GM12878 (cell line): ENCODE measurements around the gene CAND1. TPM values are rescaled to one million over a fixed set of nuclear protein-coding genes. Genes with fewer than 3 reads are reported as not detected.

Experiments used
- ATAC-seq: fragments of 200-7000 bp; cut with Tn5 transposase; 3 replicates; pipeline ENCODE4 v1.9.1; 2020; ENCODE audit warnings: mild to moderate bottlenecking, moderate library complexity
- BruUV-seq: library from RNA; stranded (reverse); fragments of 400-500 nt; replicated peaks from 2 replicates; lab custom pipeline; 2021; lab: Mats Ljungman, UMichigan
- CTCF ChIA-PET: fragments of 300-600 bp; sonication (Branson Sonifier 250); formaldehyde crosslinking; extraction: SDS; loops from one replicate; lab custom pipeline; 2021; ENCODE audit warnings: inconsistent platforms; lab: Yijun Ruan, JAX
- POLR2A ChIA-PET: fragments of 350-600 bp; formaldehyde crosslinking; extraction: SDS; loops from one replicate; lab custom pipeline; 2021; ENCODE audit warnings: inconsistent platforms; lab: Charles Lee
- RAD21 ChIA-PET: fragments of 300-600 bp; sonication (Branson Sonifier 250); formaldehyde crosslinking; loops from one replicate; lab custom pipeline; 2023; ENCODE audit warnings: antibody characterized with exemption; ENCODE audit not compliant: unreplicated experiment; lab: Charles Lee
- SMC1A ChIA-PET: fragments of 300-600 bp; sonication (Branson Sonifier 250); formaldehyde crosslinking; loops from one replicate; lab custom pipeline; 2023; ENCODE audit not compliant: unreplicated experiment, uncharacterized antibody; lab: Charles Lee
- DNase-seq: peaks from one replicate; pipeline ENCODE4 v3.0.0-alpha.2; 2011; ENCODE audit warnings: low read depth, low spot score
- FAIRE-seq: peaks from 3 replicates; lab custom pipeline; 2011; peaks lifted over from hg19 to GRCh38; lab: Jason Lieb, UNC
- H2AFZ ChIP-seq: 2 replicates; pipeline ENCODE4 v1.6.0; 2011; ENCODE audit warnings: low read depth, low read length, control low read depth; ENCODE audit not compliant: control insufficient read depth
- H3K27ac ChIP-seq: 2 replicates; pipeline ENCODE4 v1.5.1; 2011; ENCODE audit warnings: control low read depth; ENCODE audit not compliant: control insufficient read depth, insufficient read depth
- H3K27me3 ChIP-seq, 2 experiments: replicated peaks in 1 of 2; 2 replicates each; pipeline versions ENCODE4 v1.6.0 to v1.6.1; 2011; ENCODE audit warnings: low read length in 1 of 2; ENCODE audit not compliant: control insufficient read depth in 2 of 2, insufficient read depth in 2 of 2
- H3K36me3 ChIP-seq, 2 experiments: 2 replicates each; pipeline ENCODE4 v1.5.1; 2011; ENCODE audit warnings: low read length in 1 of 2; ENCODE audit not compliant: control insufficient read depth in 2 of 2, insufficient read depth in 2 of 2
- H3K4me1 ChIP-seq: 2 replicates; pipeline ENCODE4 v1.6.1; 2011; ENCODE audit warnings: mild to moderate bottlenecking, low read length, moderate library complexity, mixed read lengths; ENCODE audit not compliant: control insufficient read depth, insufficient read depth
- H3K4me2 ChIP-seq: 2 replicates; pipeline ENCODE4 v1.6.0; 2011; ENCODE audit warnings: control low read depth; ENCODE audit not compliant: control insufficient read depth, insufficient read depth
- H3K4me3 ChIP-seq: fragments of 200-600 bp; sonication (generic); 2 replicates; pipeline ENCODE4 v1.5.1; 2016
- H3K79me2 ChIP-seq: 2 replicates; pipeline ENCODE4 v1.6.0; 2011; ENCODE audit warnings: low read length; ENCODE audit not compliant: control insufficient read depth, insufficient read depth
- H3K9ac ChIP-seq: 2 replicates; pipeline ENCODE4 v1.8.0; 2011; ENCODE audit warnings: low read length, control low read depth, mixed read lengths; ENCODE audit not compliant: control insufficient read depth, insufficient read depth
- H3K9me3 ChIP-seq: replicated peaks from 3 replicates; pipeline ENCODE4 v1.5.1; 2011; ENCODE audit warnings: mild to moderate bottlenecking, low read length; ENCODE audit not compliant: control insufficient read depth, insufficient read depth
- H4K20me1 ChIP-seq: 2 replicates; pipeline ENCODE4 v1.6.0; 2011; ENCODE audit not compliant: control insufficient read depth, insufficient read depth
- BMI1 ChIP-seq: fragments of 450-650 bp; IDR thresholded peaks from 2 replicates; pipeline ENCODE4 v1.6.1; 2016; ENCODE audit warnings: mild to moderate bottlenecking, moderate library complexity, borderline replicate concordance
- CREB1 ChIP-seq: IDR thresholded peaks from 2 replicates; pipeline ENCODE4 v1.6.1; 2012; ENCODE audit warnings: low read depth, mild to moderate bottlenecking, inconsistent platforms
- FOXM1 ChIP-seq: IDR thresholded peaks from 2 replicates; pipeline ENCODE4 v1.6.1; 2012; ENCODE audit warnings: low read depth, mild to moderate bottlenecking, inconsistent platforms, low read length, moderate library complexity
- GATAD2B ChIP-seq: fragments of 450-650 bp; conservative IDR thresholded peaks from 2 replicates; pipeline ENCODE4 v1.6.1; 2017; ENCODE audit warnings: low read depth, mild to moderate bottlenecking, moderate library complexity
- MTA3 ChIP-seq: IDR thresholded peaks from 2 replicates; pipeline ENCODE4 v1.6.1; 2012; ENCODE audit warnings: low read length, inconsistent platforms, borderline replicate concordance
- POU2F2 ChIP-seq: IDR thresholded peaks from 3 replicates; pipeline ENCODE4 v1.6.1; 2011; ENCODE audit warnings: low read depth, mild to moderate bottlenecking, low read length, borderline replicate concordance
- SMARCA5 ChIP-seq: fragments of 450-650 bp; IDR thresholded peaks from 2 replicates; pipeline ENCODE4 v1.6.1; 2017; ENCODE audit warnings: mild to moderate bottlenecking
- TARDBP ChIP-seq: IDR thresholded peaks from 2 replicates; pipeline ENCODE4 v1.6.1; 2016; ENCODE audit warnings: borderline replicate concordance
- YY1 ChIP-seq: IDR thresholded peaks from 2 replicates; pipeline ENCODE4 v1.6.1; 2011; ENCODE audit warnings: low read depth, mild to moderate bottlenecking, low read length
- in situ Hi-C: fragments of 300-500 bp; cut with MboI; formaldehyde crosslinking; loops from 9 replicates; pipeline ENCODE4 v1.14.3; 2018; ENCODE audit warnings: mixed read lengths
- intact Hi-C: fragments of 100-400 bp; cut with micrococcal nuclease; formaldehyde crosslinking; loops from one replicate; pipeline ENCODE4 v1.14.2; 2022; ENCODE audit not compliant: unreplicated experiment
- polyA plus RNA-seq, 11 experiments: library from polyadenylated mRNA; depleted of rRNA in 4 of 11; unstranded in 6 of 11; stranded (reverse) in 5 of 11; fragments of >200 nt; fragmentation: Nextera tagmentation in 4 of 11; fragmentation: Illumina TruSeq in 1 of 11; extraction: Ambion mirVana in 4 of 11; extraction: Trizol in 1 of 11; gene quantifications; 1 replicate in 1 of 11; 2 replicates in 10 of 11; pipeline versions ENCODE4 v1.2.1 to v1.2.3, GENCODE V29; 2011 to 2016; ENCODE audit warnings: inconsistent platforms in 2 of 11, missing spikeins in 2 of 11, low read depth in 1 of 11
- total RNA-seq, 4 experiments: library from RNA; depleted of rRNA in 3 of 4; stranded (reverse); fragments of >200 nt in 3 of 4; fragmentation: Illumina TruSeq in 1 of 4; extraction: Trizol in 1 of 4; gene quantifications; 2 replicates each; pipeline versions ENCODE4 v1.2.1 to v1.2.3, GENCODE V29; 2013 to 2021
- TF ChIP-seq, protein P1 (sequence below): fragments of 450-650 bp; formaldehyde crosslinking; IDR thresholded peaks from 2 replicates; pipeline ENCODE4 v1.4.0; 2020; ENCODE audit warnings: mild to moderate bottlenecking, moderate library complexity
- TF ChIP-seq, protein P2 (sequence below): fragments of 450-650 bp; IDR thresholded peaks from 2 replicates; pipeline ENCODE4 v1.6.1; 2017; ENCODE audit warnings: antibody characterized with exemption, mild to moderate bottlenecking, moderate library complexity

CAND1 gene
- total and polyA plus RNA-seq, 10 of the 15 experiments (the other 5 are each of a cell fraction or from before 2014, with no cell fraction given): 34.5 to 213 (median 96.0) TPM

DNA sequence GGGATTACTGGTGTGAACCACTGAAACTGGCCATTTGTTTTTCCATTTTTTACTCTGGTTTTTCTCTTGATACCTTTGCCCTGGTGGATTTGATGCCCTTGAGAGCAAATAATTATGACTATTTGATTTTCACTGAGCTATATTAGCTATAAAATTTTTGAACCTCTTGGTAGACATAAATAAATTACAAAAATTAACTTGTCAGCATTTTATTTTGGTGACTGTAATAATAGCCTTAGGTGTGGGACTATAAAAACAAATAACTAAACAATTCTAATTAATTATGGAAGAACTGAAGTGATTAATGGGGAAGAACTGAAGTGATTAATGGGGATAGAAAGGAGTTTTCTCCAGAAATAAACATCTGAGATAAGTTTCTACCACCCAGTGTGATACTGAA, 62.7 kb downstream of the CAND1 start:
- ChIA-PET SMC1A (interaction anchor here (1.2 to 2.0 kb wide), 2 partner anchors 23 to 26 kb away, joined by 3 to 4 read pairs; no protein-coding TSS in a partner anchor), CTCF (interaction anchor here (0.9 kb wide), 1 partner anchor 23 kb away, joined by 6 read pairs; no protein-coding TSS in a partner anchor), RAD21 (interaction anchor here (0.6 to 1.6 kb wide), 2 partner anchors 24 to 361 kb away, joined by 4 read pairs; no protein-coding TSS in a partner anchor), POLR2A (no interaction called here)
- Histone ChIP-seq H3K4me3 (no peak overlapping the region), H3K9me3 (no peaks in the 10 kb centered on the region), H3K27ac (no peak overlapping the region), H4K20me1 (no peaks in the 10 kb centered on the region), H3K4me2 (no peak overlapping the region), H3K36me3 (no peaks in the 10 kb centered on the region), H2AFZ (no peak overlapping the region), H3K9ac (no peak overlapping the region), H3K27me3 (no peaks in the 10 kb centered on the region), H3K79me2 (no peaks in the 10 kb centered on the region), H3K4me1 (no peaks in the 10 kb centered on the region)
- TF ChIP-seq FOXM1 (no peak), GATAD2B (no peak), SMARCA5 (no peak), BMI1 (no peak), TARDBP (no peak), YY1 (no peak), POU2F2 (no peak), MTA3 (no peak), CREB1 (no peak)
- TF ChIP-seq, protein P1, sequence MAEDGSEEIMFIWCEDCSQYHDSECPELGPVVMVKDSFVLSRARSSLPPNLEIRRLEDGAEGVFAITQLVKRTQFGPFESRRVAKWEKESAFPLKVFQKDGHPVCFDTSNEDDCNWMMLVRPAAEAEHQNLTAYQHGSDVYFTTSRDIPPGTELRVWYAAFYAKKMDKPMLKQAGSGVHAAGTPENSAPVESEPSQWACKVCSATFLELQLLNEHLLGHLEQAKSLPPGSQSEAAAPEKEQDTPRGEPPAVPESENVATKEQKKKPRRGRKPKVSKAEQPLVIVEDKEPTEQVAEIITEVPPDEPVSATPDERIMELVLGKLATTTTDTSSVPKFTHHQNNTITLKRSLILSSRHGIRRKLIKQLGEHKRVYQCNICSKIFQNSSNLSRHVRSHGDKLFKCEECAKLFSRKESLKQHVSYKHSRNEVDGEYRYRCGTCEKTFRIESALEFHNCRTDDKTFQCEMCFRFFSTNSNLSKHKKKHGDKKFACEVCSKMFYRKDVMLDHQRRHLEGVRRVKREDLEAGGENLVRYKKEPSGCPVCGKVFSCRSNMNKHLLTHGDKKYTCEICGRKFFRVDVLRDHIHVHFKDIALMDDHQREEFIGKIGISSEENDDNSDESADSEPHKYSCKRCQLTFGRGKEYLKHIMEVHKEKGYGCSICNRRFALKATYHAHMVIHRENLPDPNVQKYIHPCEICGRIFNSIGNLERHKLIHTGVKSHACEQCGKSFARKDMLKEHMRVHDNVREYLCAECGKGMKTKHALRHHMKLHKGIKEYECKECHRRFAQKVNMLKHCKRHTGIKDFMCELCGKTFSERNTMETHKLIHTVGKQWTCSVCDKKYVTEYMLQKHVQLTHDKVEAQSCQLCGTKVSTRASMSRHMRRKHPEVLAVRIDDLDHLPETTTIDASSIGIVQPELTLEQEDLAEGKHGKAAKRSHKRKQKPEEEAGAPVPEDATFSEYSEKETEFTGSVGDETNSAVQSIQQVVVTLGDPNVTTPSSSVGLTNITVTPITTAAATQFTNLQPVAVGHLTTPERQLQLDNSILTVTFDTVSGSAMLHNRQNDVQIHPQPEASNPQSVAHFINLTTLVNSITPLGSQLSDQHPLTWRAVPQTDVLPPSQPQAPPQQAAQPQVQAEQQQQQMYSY (CRISPR knock-in tag): no peak
- TF ChIP-seq, protein P2, sequence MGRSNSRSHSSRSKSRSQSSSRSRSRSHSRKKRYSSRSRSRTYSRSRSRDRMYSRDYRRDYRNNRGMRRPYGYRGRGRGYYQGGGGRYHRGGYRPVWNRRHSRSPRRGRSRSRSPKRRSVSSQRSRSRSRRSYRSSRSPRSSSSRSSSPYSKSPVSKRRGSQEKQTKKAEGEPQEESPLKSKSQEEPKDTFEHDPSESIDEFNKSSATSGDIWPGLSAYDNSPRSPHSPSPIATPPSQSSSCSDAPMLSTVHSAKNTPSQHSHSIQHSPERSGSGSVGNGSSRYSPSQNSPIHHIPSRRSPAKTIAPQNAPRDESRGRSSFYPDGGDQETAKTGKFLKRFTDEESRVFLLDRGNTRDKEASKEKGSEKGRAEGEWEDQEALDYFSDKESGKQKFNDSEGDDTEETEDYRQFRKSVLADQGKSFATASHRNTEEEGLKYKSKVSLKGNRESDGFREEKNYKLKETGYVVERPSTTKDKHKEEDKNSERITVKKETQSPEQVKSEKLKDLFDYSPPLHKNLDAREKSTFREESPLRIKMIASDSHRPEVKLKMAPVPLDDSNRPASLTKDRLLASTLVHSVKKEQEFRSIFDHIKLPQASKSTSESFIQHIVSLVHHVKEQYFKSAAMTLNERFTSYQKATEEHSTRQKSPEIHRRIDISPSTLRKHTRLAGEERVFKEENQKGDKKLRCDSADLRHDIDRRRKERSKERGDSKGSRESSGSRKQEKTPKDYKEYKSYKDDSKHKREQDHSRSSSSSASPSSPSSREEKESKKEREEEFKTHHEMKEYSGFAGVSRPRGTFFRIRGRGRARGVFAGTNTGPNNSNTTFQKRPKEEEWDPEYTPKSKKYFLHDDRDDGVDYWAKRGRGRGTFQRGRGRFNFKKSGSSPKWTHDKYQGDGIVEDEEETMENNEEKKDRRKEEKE: no peak
- ATAC-seq (no peak), FAIRE-seq (no peak), DNase-seq (no peak)
- no TSS peak for BruUV-seq
- in situ Hi-C loops (no loop called here), intact Hi-C loops (no loop called here)
